Measurements from ENCODE around the gene ACBD6.

The ACBD6 gene

GRCh38 chr1:180262628-180263488 is 239.5 kb downstream of the ACBD6 start:
- Histone ChIP-seq H3K27ac (no peak overlapping the region), H3K4me3 (no peak overlapping the region)

- no peak overlapping the region for H3K27ac ChIP-seq
- H3K4me3 ChIP-seq: no peak overlapping the region
Observed at GRCh38 chr1:180261524-180262155, 240.7 kb downstream of the ACBD6 start.

GRCh38 chr1:180261030-180261429 is 241.3 kb downstream of the ACBD6 start:
- H3K27ac ChIP-seq: no peak overlapping the region
- no peak overlapping the region for H3K4me3 ChIP-seq

- no peak overlapping the region for H3K27ac ChIP-seq
- no peak overlapping the region for H3K4me3 ChIP-seq
Observed at GRCh38 chr1:180260541-180260940, 241.8 kb downstream of the ACBD6 start.

- no peak overlapping the region for H3K4me3 ChIP-seq
- H3K27ac ChIP-seq: no peak overlapping the region
Observed at GRCh38 chr1:180259431-180260338, 242.7 kb downstream of the ACBD6 start.

- no peak overlapping the region for H3K4me3 ChIP-seq
- H3K27ac ChIP-seq: no peak overlapping the region
Observed at GRCh38 chr1:180258935-180259334, 243.4 kb downstream of the ACBD6 start.

GRCh38 chr1:180258290-180258689 is 244.1 kb downstream of the ACBD6 start:
- Histone ChIP-seq H3K4me3 (no peak overlapping the region), H3K27ac (no peak overlapping the region)

- Histone ChIP-seq H3K27ac (no peak overlapping the region), H3K4me3 (no peak overlapping the region)
Observed at GRCh38 chr1:180257486-180257885, 244.9 kb downstream of the ACBD6 start.

GRCh38 chr1:180257028-180257386 is 245.4 kb downstream of the ACBD6 start:
- Histone ChIP-seq H3K4me3 (no peak overlapping the region), H3K27ac (no peak overlapping the region)

- no peak overlapping the region for H3K4me3 ChIP-seq
- H3K27ac ChIP-seq: no peak overlapping the region
Observed at GRCh38 chr1:180256341-180257027, 245.9 kb downstream of the ACBD6 start.

- Histone ChIP-seq H3K27ac (no peak overlapping the region), H3K4me3 (no peak overlapping the region)
Observed at GRCh38 chr1:180255536-180256340, 246.6 kb downstream of the ACBD6 start.

- Histone ChIP-seq H3K4me3 (no peak overlapping the region), H3K27ac (no peak overlapping the region)
Observed at GRCh38 chr1:180254854-180255253, 247.5 kb downstream of the ACBD6 start.

GRCh38 chr1:180254496-180254819 is 247.9 kb downstream of the ACBD6 start:
- H3K27ac ChIP-seq: no peak overlapping the region
- H3K4me3 ChIP-seq: no peak overlapping the region

GRCh38 chr1:180253585-180254495 is 248.5 kb downstream of the ACBD6 start:
- Histone ChIP-seq H3K27ac (no peak overlapping the region), H3K4me3 (no peak overlapping the region)

- H3K4me3 ChIP-seq: no peak overlapping the region
- H3K27ac ChIP-seq: no peak overlapping the region
Observed at GRCh38 chr1:180252638-180253536, 249.5 kb downstream of the ACBD6 start.

GRCh38 chr1:180251526-180252305 is 250.7 kb downstream of the ACBD6 start:
- Histone ChIP-seq H3K4me3 (no peak overlapping the region), H3K27ac (no peak overlapping the region)

Measured in skin epidermis (tissue), 12 donors.